GM12878 (cell line): ENCODE results near the gene LNX2. TPM values are rescaled to one million over a fixed set of nuclear protein-coding genes. Genes with fewer than 3 reads are reported as not detected.

ENCODE experiments used
- ATAC-seq: fragments of 200-7000 bp; cut with Tn5 transposase; 3 replicates; pipeline ENCODE4 v1.9.1; 2020; ENCODE audit warnings: mild to moderate bottlenecking, moderate library complexity
- BruUV-seq: library from RNA; stranded (reverse); fragments of 400-500 nt; replicated peaks from 2 replicates; lab custom pipeline; 2021; lab: Mats Ljungman, UMichigan
- CTCF ChIA-PET: fragments of 300-600 bp; sonication (Branson Sonifier 250); formaldehyde crosslinking; extraction: SDS; loops from one replicate; lab custom pipeline; 2021; ENCODE audit warnings: inconsistent platforms; lab: Yijun Ruan, JAX
- POLR2A ChIA-PET: fragments of 350-600 bp; formaldehyde crosslinking; extraction: SDS; loops from one replicate; lab custom pipeline; 2021; ENCODE audit warnings: inconsistent platforms; lab: Charles Lee
- RAD21 ChIA-PET: fragments of 300-600 bp; sonication (Branson Sonifier 250); formaldehyde crosslinking; loops from one replicate; lab custom pipeline; 2023; ENCODE audit warnings: antibody characterized with exemption; ENCODE audit not compliant: unreplicated experiment; lab: Charles Lee
- SMC1A ChIA-PET: fragments of 300-600 bp; sonication (Branson Sonifier 250); formaldehyde crosslinking; loops from one replicate; lab custom pipeline; 2023; ENCODE audit not compliant: unreplicated experiment, uncharacterized antibody; lab: Charles Lee
- DNase-seq: peaks from one replicate; pipeline ENCODE4 v3.0.0-alpha.2; 2011; ENCODE audit warnings: low read depth, low spot score
- FAIRE-seq: peaks from 3 replicates; lab custom pipeline; 2011; peaks lifted over from hg19 to GRCh38; lab: Jason Lieb, UNC
- H2AFZ ChIP-seq: 2 replicates; pipeline ENCODE4 v1.6.0; 2011; ENCODE audit warnings: low read depth, low read length, control low read depth; ENCODE audit not compliant: control insufficient read depth
- H3K27ac ChIP-seq: 2 replicates; pipeline ENCODE4 v1.5.1; 2011; ENCODE audit warnings: control low read depth; ENCODE audit not compliant: control insufficient read depth, insufficient read depth
- H3K27me3 ChIP-seq, 2 experiments: replicated peaks in 1 of 2; 2 replicates each; pipeline versions ENCODE4 v1.6.0 to v1.6.1; 2011; ENCODE audit warnings: low read length in 1 of 2; ENCODE audit not compliant: control insufficient read depth in 2 of 2, insufficient read depth in 2 of 2
- H3K36me3 ChIP-seq, 2 experiments: 2 replicates each; pipeline ENCODE4 v1.5.1; 2011; ENCODE audit warnings: low read length in 1 of 2; ENCODE audit not compliant: control insufficient read depth in 2 of 2, insufficient read depth in 2 of 2
- H3K4me1 ChIP-seq: 2 replicates; pipeline ENCODE4 v1.6.1; 2011; ENCODE audit warnings: mild to moderate bottlenecking, low read length, moderate library complexity, mixed read lengths; ENCODE audit not compliant: control insufficient read depth, insufficient read depth
- H3K4me2 ChIP-seq: 2 replicates; pipeline ENCODE4 v1.6.0; 2011; ENCODE audit warnings: control low read depth; ENCODE audit not compliant: control insufficient read depth, insufficient read depth
- H3K4me3 ChIP-seq: fragments of 200-600 bp; sonication (generic); 2 replicates; pipeline ENCODE4 v1.5.1; 2016
- H3K79me2 ChIP-seq: 2 replicates; pipeline ENCODE4 v1.6.0; 2011; ENCODE audit warnings: low read length; ENCODE audit not compliant: control insufficient read depth, insufficient read depth
- H3K9ac ChIP-seq: 2 replicates; pipeline ENCODE4 v1.8.0; 2011; ENCODE audit warnings: low read length, control low read depth, mixed read lengths; ENCODE audit not compliant: control insufficient read depth, insufficient read depth
- H3K9me3 ChIP-seq: replicated peaks from 3 replicates; pipeline ENCODE4 v1.5.1; 2011; ENCODE audit warnings: mild to moderate bottlenecking, low read length; ENCODE audit not compliant: control insufficient read depth, insufficient read depth
- H4K20me1 ChIP-seq: 2 replicates; pipeline ENCODE4 v1.6.0; 2011; ENCODE audit not compliant: control insufficient read depth, insufficient read depth
- FOS ChIP-seq: IDR thresholded peaks from 3 replicates; pipeline ENCODE4 v1.6.1; 2011; ENCODE audit warnings: borderline replicate concordance; ENCODE audit not compliant: insufficient read length; ENCODE audit errors: extremely low read depth
- HDAC2 ChIP-seq: fragments of 200-600 bp; sonication (generic); IDR thresholded peaks from 2 replicates; pipeline ENCODE4 v1.6.1; 2017
- IKZF1 ChIP-seq: fragments of 450-650 bp; conservative IDR thresholded peaks from 2 replicates; pipeline ENCODE4 v1.6.1; 2017; ENCODE audit warnings: antibody characterized with exemption, mild to moderate bottlenecking
- JUND ChIP-seq: IDR thresholded peaks from 2 replicates; pipeline ENCODE4 v1.6.1; 2012; ENCODE audit warnings: low read depth, mild to moderate bottlenecking, low read length, improper control_type of control experiment, moderate library complexity
- MTA2 ChIP-seq: fragments of 450-650 bp; IDR thresholded peaks from 2 replicates; pipeline ENCODE4 v1.6.1; 2016; ENCODE audit warnings: low read depth, mild to moderate bottlenecking, moderate library complexity
- PML ChIP-seq: IDR thresholded peaks from 2 replicates; pipeline ENCODE4 v1.6.1; 2012; ENCODE audit warnings: low read length, inconsistent platforms
- RUNX3 ChIP-seq: IDR thresholded peaks from 2 replicates; pipeline ENCODE4 v1.6.1; 2012; ENCODE audit warnings: low read length, inconsistent platforms
- STAT3 ChIP-seq: IDR thresholded peaks from 2 replicates; pipeline ENCODE4 v1.6.1; 2011; ENCODE audit warnings: low read depth, low read length, improper control_type of control experiment
- ZNF384 ChIP-seq: IDR thresholded peaks from 2 replicates; pipeline ENCODE4 v1.6.1; 2012; ENCODE audit warnings: low read depth, mild to moderate bottlenecking, low read length, improper control_type of control experiment, borderline replicate concordance
- WGBS: methylation state at CpG from one replicate; pipeline ENCODE4 v1.1.6; 2016; ENCODE audit warnings: low lambda C conversion rate; ENCODE audit not compliant: insufficient replicate concordance, insufficient coverage; ENCODE audit errors: missing lambda C conversion rate; 5-methylcytosine and 5-hydroxymethylcytosine counted together
- in situ Hi-C: fragments of 300-500 bp; cut with MboI; formaldehyde crosslinking; loops from 9 replicates; pipeline ENCODE4 v1.14.3; 2018; ENCODE audit warnings: mixed read lengths
- intact Hi-C: fragments of 100-400 bp; cut with micrococcal nuclease; formaldehyde crosslinking; loops from one replicate; pipeline ENCODE4 v1.14.2; 2022; ENCODE audit not compliant: unreplicated experiment
- polyA plus RNA-seq, 11 experiments: library from polyadenylated mRNA; depleted of rRNA in 4 of 11; unstranded in 6 of 11; stranded (reverse) in 5 of 11; fragments of >200 nt; fragmentation: Nextera tagmentation in 4 of 11; fragmentation: Illumina TruSeq in 1 of 11; extraction: Ambion mirVana in 4 of 11; extraction: Trizol in 1 of 11; gene quantifications; 1 replicate in 1 of 11; 2 replicates in 10 of 11; pipeline versions ENCODE4 v1.2.1 to v1.2.3, GENCODE V29; 2011 to 2016; ENCODE audit warnings: inconsistent platforms in 2 of 11, missing spikeins in 2 of 11, low read depth in 1 of 11
- total RNA-seq, 4 experiments: library from RNA; depleted of rRNA in 3 of 4; stranded (reverse); fragments of >200 nt in 3 of 4; fragmentation: Illumina TruSeq in 1 of 4; extraction: Trizol in 1 of 4; gene quantifications; 2 replicates each; pipeline versions ENCODE4 v1.2.1 to v1.2.3, GENCODE V29; 2013 to 2021
- TF ChIP-seq, protein P1 (sequence below): fragments of 450-650 bp; IDR thresholded peaks from 2 replicates; pipeline ENCODE4 v1.6.1; 2014; ENCODE audit warnings: mild to moderate bottlenecking
- TF ChIP-seq, protein P2 (sequence below), 3 experiments: IDR thresholded peaks in 2 of 3; conservative IDR thresholded peaks in 1 of 3; 2 replicates each; pipeline ENCODE4 v1.5.1; 2011; ENCODE audit warnings: low read depth in 3 of 3, low read length in 3 of 3, mild to moderate bottlenecking in 3 of 3, control low read depth in 2 of 3, moderate library complexity in 2 of 3, inconsistent platforms in 1 of 3, mixed read lengths in 1 of 3; ENCODE audit not compliant: control insufficient read depth in 2 of 3, insufficient read depth in 1 of 3; ENCODE audit errors: extremely low read depth in 1 of 3

LNX2 gene
- total and polyA plus RNA-seq, 10 of the 15 experiments (the other 5 are each of a cell fraction or from before 2014, with no cell fraction given), result 1.3 to 7.7 (median 4.4) TPM

DNA sequence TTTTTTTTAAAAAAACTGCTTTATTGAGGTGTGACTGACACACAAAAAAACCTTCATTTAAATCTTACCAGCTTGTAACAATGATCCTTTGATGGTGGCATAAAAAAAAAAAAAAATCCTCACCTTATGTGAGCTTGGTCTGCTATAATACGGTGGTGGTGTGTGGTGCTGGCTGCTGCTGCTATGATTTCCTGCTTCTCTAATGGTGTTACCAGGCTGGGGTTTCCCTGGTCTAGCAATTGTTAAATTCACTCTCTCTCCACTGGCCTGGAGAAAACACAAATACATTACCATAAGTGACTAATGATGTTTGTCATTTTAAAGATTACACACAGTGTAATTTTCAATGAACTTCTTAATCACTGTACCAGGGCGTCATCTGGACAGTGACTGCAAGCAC, 60.6 kb downstream of the LNX2 start:
- H2AFZ ChIP-seq, result no peak overlapping the region
- SMC1A ChIA-PET, result interaction anchor here (1.3 to 1.7 kb wide), 3 partner anchors 9 to 83 kb away, joined by 3 to 4 read pairs (median 4); no protein-coding TSS in a partner anchor
- H3K27ac ChIP-seq, result no peak overlapping the region
- no peak for FAIRE-seq
- BruUV-seq, result no TSS peak
- 96% methylated on average over 2 of the region's 2 CpGs for WGBS
- no peak overlapping the region for H3K4me3 ChIP-seq
- no peaks in the 10 kb centered on the region for H3K79me2 ChIP-seq
- ATAC-seq, result peak; percentile 82
- H3K4me2 ChIP-seq, result no peak overlapping the region
- no peaks in the 10 kb centered on the region for H3K27me3 ChIP-seq
- CTCF ChIA-PET, result interaction anchor here (0.9 to 1.3 kb wide), 3 partner anchors 17 to 267 kb away, joined by 3 to 6 read pairs (median 3); partner anchors contain the start of gene LNX2
- H3K9ac ChIP-seq, result no peak overlapping the region
- no peaks in the 10 kb centered on the region; a peak in 2 of 4 replicates for H3K36me3 ChIP-seq
- no peaks in the 10 kb centered on the region for H4K20me1 ChIP-seq
- H3K4me1 ChIP-seq, result no peaks in the 10 kb centered on the region
- DNase-seq, result peak; percentile 1
- POLR2A ChIA-PET, result interaction anchor here (1.2 kb wide), 1 partner anchor 9 kb away, joined by 3 read pairs; no protein-coding TSS in a partner anchor
- TF ChIP-seq HDAC2, result no peak
- TF ChIP-seq FOS, result no peak
- TF ChIP-seq PML, result no peak
- peak; percentile 57; the same call in 1 of the 2 replicates for TF ChIP-seq ZNF384
- TF ChIP-seq, protein P1, sequence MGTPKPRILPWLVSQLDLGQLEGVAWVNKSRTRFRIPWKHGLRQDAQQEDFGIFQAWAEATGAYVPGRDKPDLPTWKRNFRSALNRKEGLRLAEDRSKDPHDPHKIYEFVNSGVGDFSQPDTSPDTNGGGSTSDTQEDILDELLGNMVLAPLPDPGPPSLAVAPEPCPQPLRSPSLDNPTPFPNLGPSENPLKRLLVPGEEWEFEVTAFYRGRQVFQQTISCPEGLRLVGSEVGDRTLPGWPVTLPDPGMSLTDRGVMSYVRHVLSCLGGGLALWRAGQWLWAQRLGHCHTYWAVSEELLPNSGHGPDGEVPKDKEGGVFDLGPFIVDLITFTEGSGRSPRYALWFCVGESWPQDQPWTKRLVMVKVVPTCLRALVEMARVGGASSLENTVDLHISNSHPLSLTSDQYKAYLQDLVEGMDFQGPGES, result no peak
- TF ChIP-seq, protein P2, sequence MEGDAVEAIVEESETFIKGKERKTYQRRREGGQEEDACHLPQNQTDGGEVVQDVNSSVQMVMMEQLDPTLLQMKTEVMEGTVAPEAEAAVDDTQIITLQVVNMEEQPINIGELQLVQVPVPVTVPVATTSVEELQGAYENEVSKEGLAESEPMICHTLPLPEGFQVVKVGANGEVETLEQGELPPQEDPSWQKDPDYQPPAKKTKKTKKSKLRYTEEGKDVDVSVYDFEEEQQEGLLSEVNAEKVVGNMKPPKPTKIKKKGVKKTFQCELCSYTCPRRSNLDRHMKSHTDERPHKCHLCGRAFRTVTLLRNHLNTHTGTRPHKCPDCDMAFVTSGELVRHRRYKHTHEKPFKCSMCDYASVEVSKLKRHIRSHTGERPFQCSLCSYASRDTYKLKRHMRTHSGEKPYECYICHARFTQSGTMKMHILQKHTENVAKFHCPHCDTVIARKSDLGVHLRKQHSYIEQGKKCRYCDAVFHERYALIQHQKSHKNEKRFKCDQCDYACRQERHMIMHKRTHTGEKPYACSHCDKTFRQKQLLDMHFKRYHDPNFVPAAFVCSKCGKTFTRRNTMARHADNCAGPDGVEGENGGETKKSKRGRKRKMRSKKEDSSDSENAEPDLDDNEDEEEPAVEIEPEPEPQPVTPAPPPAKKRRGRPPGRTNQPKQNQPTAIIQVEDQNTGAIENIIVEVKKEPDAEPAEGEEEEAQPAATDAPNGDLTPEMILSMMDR (IDR thresholded peaks at IDR 0.05 in 2 of 3, conservative IDR thresholded peaks at IDR 0.05 in 1 of 3; ENCODE audit: control insufficient read depth in 2 of 3, extremely low read depth in 1 of 3, insufficient read depth in 1 of 3, low read depth in 3 of 3, low read length in 3 of 3), result no peak
- no peak for TF ChIP-seq STAT3
- TF ChIP-seq MTA2, result peak; percentile 40; the same call in 1 of the 2 replicates
- TF ChIP-seq JUND, result no peak
- no peak for TF ChIP-seq RUNX3
- no peak for TF ChIP-seq IKZF1
- RAD21 ChIA-PET, result interaction anchor here (3.0 kb wide), 1 partner anchor 61 kb away, joined by 14 read pairs; the partner anchor contains the start of gene LNX2
- in situ Hi-C loops, result no loop called here
- intact Hi-C loops, result no loop called here
- no peaks in the 10 kb centered on the region for H3K9me3 ChIP-seq
